ENCODE results near the gene COL4A6.

Gene COL4A6

GRCh38 chrX:108415891-108416290, 22.3 kb downstream of the COL4A6 start:
- TF ChIP-seq CTCF (IDR thresholded peaks at IDR 0.05; ENCODE audit: control insufficient read depth, insufficient read depth, low read depth, low read length, missing control alignments): no peak
- H3K4me3 ChIP-seq (ENCODE audit: control insufficient read depth, low read depth, low read length): no peak overlapping the region
- DNase-seq (ENCODE audit: low read depth): no peak

- TF ChIP-seq CTCF (IDR thresholded peaks at IDR 0.05; ENCODE audit: control insufficient read depth, insufficient read depth, low read depth, low read length, missing control alignments): no peak
- DNase-seq (ENCODE audit: low read depth): no peak
- H3K4me3 ChIP-seq (ENCODE audit: control insufficient read depth, low read depth, low read length): no peak overlapping the region
These were observed 23.1 kb downstream of the COL4A6 start for GRCh38 chrX:108415146-108415545.

GRCh38 chrX:108412783-108413182, 25.4 kb downstream of the COL4A6 start:
- H3K4me3 ChIP-seq (ENCODE audit: control insufficient read depth, low read depth, low read length): no peak overlapping the region
- DNase-seq (ENCODE audit: low read depth): no peak
- no peak for TF ChIP-seq CTCF (IDR thresholded peaks at IDR 0.05; ENCODE audit: control insufficient read depth, insufficient read depth, low read depth, low read length, missing control alignments)

GRCh38 chrX:108399418-108400165, 38.6 kb downstream of the COL4A6 start:
- H3K4me3 ChIP-seq (ENCODE audit: control insufficient read depth, low read depth, low read length): no peak overlapping the region
- DNase-seq (ENCODE audit: low read depth): peak; percentile 2
- no peak for TF ChIP-seq CTCF (IDR thresholded peaks at IDR 0.05; ENCODE audit: control insufficient read depth, insufficient read depth, low read depth, low read length, missing control alignments)

- no peak overlapping the region for H3K4me3 ChIP-seq (ENCODE audit: control insufficient read depth, low read depth, low read length)
- DNase-seq (ENCODE audit: low read depth): no peak
- no peak for TF ChIP-seq CTCF (IDR thresholded peaks at IDR 0.05; ENCODE audit: control insufficient read depth, insufficient read depth, low read depth, low read length, missing control alignments)
These were observed 40.4 kb downstream of the COL4A6 start for GRCh38 chrX:108397627-108398391.

GRCh38 chrX:108396986-108397385, 41.2 kb downstream of the COL4A6 start:
- no peak for DNase-seq (ENCODE audit: low read depth)
- H3K4me3 ChIP-seq (ENCODE audit: control insufficient read depth, low read depth, low read length): no peak overlapping the region
- no peak for TF ChIP-seq CTCF (IDR thresholded peaks at IDR 0.05; ENCODE audit: control insufficient read depth, insufficient read depth, low read depth, low read length, missing control alignments)
